ENCODE results near the gene NFIC.

The NFIC gene

DNA sequence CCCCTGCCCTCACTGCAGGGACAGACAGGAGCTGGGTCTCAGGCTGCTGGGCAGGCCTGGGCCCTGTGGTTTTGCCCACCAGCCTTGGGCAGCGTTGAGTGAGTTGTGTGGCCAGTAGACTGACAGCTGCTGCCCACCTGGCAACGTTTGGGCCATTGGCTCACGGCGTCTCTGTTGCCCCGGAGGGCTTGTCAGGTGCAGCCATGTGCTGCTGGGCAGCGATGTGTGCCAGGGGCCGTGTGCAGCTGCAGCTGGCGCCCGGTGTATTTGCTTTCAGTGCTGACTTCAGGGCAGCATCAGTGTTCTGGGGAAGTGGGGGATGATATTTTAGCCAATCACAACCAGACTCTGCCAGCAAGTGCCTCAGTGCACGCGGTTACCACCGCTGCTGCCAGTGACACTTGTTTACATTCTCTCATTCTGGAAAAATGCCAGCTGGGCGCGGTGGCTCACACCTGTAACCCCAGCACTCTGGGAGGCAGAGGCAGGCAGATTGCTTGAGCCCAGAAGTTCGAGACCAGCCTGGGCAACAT, 150.4 kb downstream of the NFIC start:
- Mint-ChIP-seq H3K36me3 (ENCODE audit: low read depth) (peaks cover 79% of the 10 kb centered on the region), H3K4me1 (ENCODE audit: low read depth) (peaks cover 54% of the 10 kb centered on the region), H3K4me3 (no peak overlapping the region), H3K27ac (no peak overlapping the region), H3K9me3 (no peaks in the 10 kb centered on the region), H3K27me3 (no peaks in the 10 kb centered on the region)
- intact Hi-C loops (cut with micrococcal nuclease) = no loop called here

DNA sequence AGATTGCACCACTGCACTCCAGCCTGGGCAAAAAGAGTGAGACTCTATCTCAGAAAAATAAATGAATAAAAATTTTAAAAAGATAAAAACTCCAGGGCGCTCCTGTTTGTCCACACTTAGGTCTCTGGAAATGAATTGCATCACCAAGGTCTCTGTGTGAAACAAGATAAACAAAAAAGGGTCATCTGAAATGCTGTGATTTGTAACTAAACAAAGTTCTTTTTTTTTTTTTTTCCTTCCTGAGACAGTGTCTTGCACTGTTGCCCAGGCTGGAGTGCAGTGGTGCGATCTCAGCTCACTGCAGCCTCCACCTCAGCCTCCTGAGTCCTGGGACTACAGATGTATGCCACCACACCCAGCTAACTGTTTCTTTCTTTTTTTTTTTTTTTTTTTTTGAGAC, 151.3 kb downstream of the NFIC start:
- Mint-ChIP-seq H3K27me3 (no peaks in the 10 kb centered on the region), H3K9me3 (no peaks in the 10 kb centered on the region), H3K4me1 (ENCODE audit: low read depth) (peaks cover 49% of the 10 kb centered on the region), H3K27ac (no peak overlapping the region), H3K4me3 (no peak overlapping the region), H3K36me3 (ENCODE audit: low read depth) (peaks cover 80% of the 10 kb centered on the region)
- intact Hi-C loops (cut with micrococcal nuclease) = no loop called here

- H3K36me3 Mint-ChIP-seq (ENCODE audit: low read depth) = peaks cover 83% of the 10 kb centered on the region
- intact Hi-C loops (cut with micrococcal nuclease) = no loop called here
- H3K4me3 Mint-ChIP-seq = no peak overlapping the region
- H3K9me3 Mint-ChIP-seq = no peaks in the 10 kb centered on the region
- H3K27me3 Mint-ChIP-seq = no peaks in the 10 kb centered on the region
- peaks cover 47% of the 10 kb centered on the region for H3K4me1 Mint-ChIP-seq (ENCODE audit: low read depth)
- no peak overlapping the region for H3K27ac Mint-ChIP-seq
Observed at GRCh38 chr19:3518255-3518654, 151.9 kb downstream of the NFIC start.

- peaks cover 83% of the 10 kb centered on the region for H3K36me3 Mint-ChIP-seq (ENCODE audit: low read depth)
- H3K4me1 Mint-ChIP-seq (ENCODE audit: low read depth) = peaks cover 43% of the 10 kb centered on the region
- no peaks in the 10 kb centered on the region for H3K27me3 Mint-ChIP-seq
- intact Hi-C loops (cut with micrococcal nuclease) = no loop called here
- H3K27ac Mint-ChIP-seq = no peak overlapping the region
- no peaks in the 10 kb centered on the region for H3K9me3 Mint-ChIP-seq
- H3K4me3 Mint-ChIP-seq = no peak overlapping the region
Observed at GRCh38 chr19:3518659-3519058, 152.3 kb downstream of the NFIC start.

Data from dendritic cell treated with granulocyte-macrophage colony-stimulating factor and Interleukin-4, amounts not matched to agents 40 ng/mL and 50 ng/mL, for 4 days (primary cell).